HEK293 (cell line): ENCODE data around the gene MSI2.

Experiments used
- CTCF ChIA-PET: fragments of 350-600 bp; formaldehyde crosslinking; extraction: SDS; loops from one replicate; lab custom pipeline; 2021; ENCODE audit warnings: antibody characterized with exemption; lab: Yijun Ruan, JAX
- POLR2A ChIA-PET: fragments of 300-600 bp; formaldehyde crosslinking; extraction: SDS; loops from one replicate; lab custom pipeline; 2020; ENCODE audit warnings: antibody characterized with exemption, inconsistent platforms; lab: Yijun Ruan, JAX
- H3K27ac ChIP-seq: fragments of 200-500 bp; sonication (Bioruptor generic); 2 replicates; pipeline ENCODE4 v1.5.1; 2014; ENCODE audit warnings: low read depth, low read length, control low read depth, inconsistent platforms; ENCODE audit errors: extremely low read depth
- H3K36me3 ChIP-seq, 2 experiments: fragments of 200-500 bp in 1 of 2; sonication (Bioruptor generic) in 1 of 2; 1 replicate in 1 of 2; 2 replicates in 1 of 2; pipeline ENCODE4 v1.5.1; 2014 to 2017; ENCODE audit warnings: inconsistent platforms in 2 of 2, low read length in 2 of 2; ENCODE audit not compliant: control insufficient read depth in 2 of 2, insufficient read depth in 1 of 2
- H3K4me1 ChIP-seq: fragments of 200-500 bp; sonication (Bioruptor generic); 2 replicates; pipeline ENCODE4 v1.5.1; 2014; ENCODE audit warnings: mild to moderate bottlenecking, low read length, inconsistent platforms; ENCODE audit not compliant: control insufficient read depth, insufficient read depth
- H3K4me3 ChIP-seq: 2 replicates; pipeline ENCODE4 v1.5.1; 2011; ENCODE audit warnings: low read depth, mild to moderate bottlenecking, control low read depth, low read length, moderate library complexity
- H3K9me3 ChIP-seq: fragments of 200-500 bp; sonication (Bioruptor generic); 2 replicates; pipeline ENCODE4 v1.5.1; 2014; ENCODE audit warnings: low read depth, low read length, inconsistent platforms; ENCODE audit not compliant: control insufficient read depth, insufficient read depth
- BCL6B ChIP-seq: fragments of 450-650 bp; formaldehyde crosslinking; IDR thresholded peaks from 2 replicates; pipeline ENCODE4 v1.5.1; 2017; ENCODE audit warnings: missing biosample characterization, missing genetic modification characterization
- KLF1 ChIP-seq: fragments of 450-650 bp; formaldehyde crosslinking; IDR thresholded peaks from 2 replicates; pipeline ENCODE4 v1.5.1; 2016; ENCODE audit warnings: missing biosample characterization, missing genetic modification characterization
- KLF7 ChIP-seq: fragments of 450-650 bp; formaldehyde crosslinking; IDR thresholded peaks from 2 replicates; pipeline ENCODE4 v1.5.1; 2016; ENCODE audit warnings: missing biosample characterization, missing genetic modification characterization, borderline replicate concordance
- PRDM1 ChIP-seq: fragments of 450-650 bp; formaldehyde crosslinking; IDR thresholded peaks from 2 replicates; pipeline ENCODE4; 2016; ENCODE audit warnings: missing biosample characterization, missing genetic modification characterization
- REPIN1 ChIP-seq: fragments of 450-650 bp; formaldehyde crosslinking; IDR thresholded peaks from 2 replicates; pipeline ENCODE4 v1.5.1; 2017; ENCODE audit warnings: missing biosample characterization, missing genetic modification characterization, low read depth
- SP7 ChIP-seq: fragments of 450-650 bp; formaldehyde crosslinking; IDR thresholded peaks from 2 replicates; pipeline ENCODE4 v1.5.1; 2016; ENCODE audit warnings: missing biosample characterization, missing genetic modification characterization
- ZIC2 ChIP-seq: fragments of 450-650 bp; formaldehyde crosslinking; IDR thresholded peaks from 2 replicates; pipeline ENCODE4 v1.5.1; 2016; ENCODE audit warnings: missing biosample characterization, missing genetic modification characterization
- ZNF146 ChIP-seq: fragments of 450-650 bp; formaldehyde crosslinking; IDR thresholded peaks from 2 replicates; pipeline ENCODE4 v1.5.1; 2016; ENCODE audit warnings: missing biosample characterization, missing genetic modification characterization
- ZNF184 ChIP-seq: fragments of 450-650 bp; IDR thresholded peaks from 2 replicates; pipeline ENCODE4 v1.5.1; 2018; ENCODE audit warnings: missing biosample characterization, mild to moderate bottlenecking, missing genetic modification characterization
- ZNF202 ChIP-seq: fragments of 450-650 bp; formaldehyde crosslinking; IDR thresholded peaks from 2 replicates; pipeline ENCODE4 v1.5.1; 2016; ENCODE audit warnings: missing biosample characterization, missing genetic modification characterization, borderline replicate concordance
- ZNF248 ChIP-seq: fragments of 450-650 bp; formaldehyde crosslinking; IDR thresholded peaks from 2 replicates; pipeline ENCODE4 v1.5.1; 2017; ENCODE audit warnings: missing biosample characterization, missing genetic modification characterization
- ZNF37A ChIP-seq: fragments of 450-650 bp; IDR thresholded peaks from 2 replicates; pipeline ENCODE4 v1.5.1; 2018; ENCODE audit warnings: missing biosample characterization, missing genetic modification characterization
- ZNF423 ChIP-seq: fragments of 450-650 bp; formaldehyde crosslinking; IDR thresholded peaks from 2 replicates; pipeline ENCODE4 v1.5.1; 2016; ENCODE audit warnings: missing biosample characterization, missing genetic modification characterization
- ZNF510 ChIP-seq: fragments of 450-650 bp; formaldehyde crosslinking; IDR thresholded peaks from 2 replicates; pipeline ENCODE4 v1.5.1; 2018; ENCODE audit warnings: mild to moderate bottlenecking, missing genetic modification characterization, missing biosample characterization; ENCODE audit not compliant: insufficient replicate concordance
- ZNF530 ChIP-seq: fragments of 450-650 bp; formaldehyde crosslinking; IDR thresholded peaks from 2 replicates; pipeline ENCODE4 v1.5.1; 2016; ENCODE audit warnings: low read depth, missing biosample characterization, missing genetic modification characterization
- ZNF596 ChIP-seq: fragments of 450-650 bp; IDR thresholded peaks from 2 replicates; pipeline ENCODE4 v1.5.0; 2018; ENCODE audit warnings: missing biosample characterization, mild to moderate bottlenecking, missing genetic modification characterization, moderate library complexity
- ZNF670 ChIP-seq: fragments of 450-650 bp; formaldehyde crosslinking; IDR thresholded peaks from 2 replicates; pipeline ENCODE4 v1.5.1; 2016; ENCODE audit warnings: missing biosample characterization, missing genetic modification characterization, low read depth
- ZNF692 ChIP-seq: fragments of 450-650 bp; formaldehyde crosslinking; IDR thresholded peaks from 2 replicates; pipeline ENCODE4 v1.5.1; 2016; ENCODE audit warnings: missing biosample characterization, missing genetic modification characterization
- TF ChIP-seq, protein P1 (sequence below): fragments of 450-650 bp; formaldehyde crosslinking; IDR thresholded peaks from 2 replicates; pipeline ENCODE4 v1.5.1; 2016; ENCODE audit warnings: missing biosample characterization, missing genetic modification characterization
- TF ChIP-seq, protein P2 (sequence below): fragments of 450-650 bp; formaldehyde crosslinking; IDR thresholded peaks from 2 replicates; pipeline ENCODE4 v1.5.1; 2016; ENCODE audit warnings: missing biosample characterization, missing genetic modification characterization
- TF ChIP-seq, protein P3 (sequence below): fragments of 450-650 bp; formaldehyde crosslinking; IDR thresholded peaks from 2 replicates; pipeline ENCODE4 v1.5.1; 2016; ENCODE audit warnings: missing biosample characterization, missing genetic modification characterization

The MSI2 gene

GRCh38 chr17:57466017-57466471 lies 209.7 kb downstream of the MSI2 start:
- CTCF ChIA-PET = interaction anchor here (0.6 kb wide), 1 partner anchor 356 kb away, joined by 3 read pairs; no protein-coding TSS in a partner anchor
- POLR2A ChIA-PET = no interaction called here
- no peak overlapping the region for H3K27ac ChIP-seq

DNA sequence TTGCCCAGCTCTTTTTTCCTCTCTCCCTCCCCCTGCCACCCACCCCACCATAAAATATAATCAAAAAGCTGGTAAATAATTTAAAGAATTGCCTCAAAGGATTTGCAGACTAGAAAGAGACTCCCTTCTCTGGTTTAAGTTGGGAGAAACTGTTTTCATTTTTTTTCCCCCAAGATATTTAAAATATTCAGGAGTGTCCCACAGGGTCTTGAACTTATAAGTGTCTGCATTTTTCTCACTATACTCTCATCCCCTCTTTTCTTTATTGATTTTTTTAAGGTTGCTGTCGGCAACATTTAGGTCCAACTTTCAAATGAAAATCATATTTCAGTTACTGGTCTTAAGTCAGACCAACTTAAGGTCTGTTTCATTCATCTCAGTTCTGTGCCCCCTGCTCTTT lies 210.2 kb downstream of the MSI2 start:
- ChIA-PET CTCF (interaction anchor here (0.6 to 0.9 kb wide), 4 partner anchors 152 to 356 kb away, joined by 3 to 6 read pairs (median 4); no protein-coding TSS in a partner anchor), POLR2A (no interaction called here)
- TF ChIP-seq REPIN1 (no peak), ZNF596 (tag by site-specific recombination) (no peak), ZNF202 (tag by site-specific recombination) (no peak), ZNF37A (tag by site-specific recombination) (no peak), ZNF184 (tag by site-specific recombination) (no peak), KLF7 (tag by site-specific recombination) (no peak), ZNF530 (tag by site-specific recombination) (no peak), ZNF146 (tag by site-specific recombination) (no peak), ZNF692 (tag by site-specific recombination) (no peak), PRDM1 (tag by site-specific recombination) (no peak), ZNF248 (tag by site-specific recombination) (no peak), KLF1 (no peak), ZNF670 (tag by site-specific recombination) (no peak), ZNF423 (no peak), ZIC2 (tag by site-specific recombination) (no peak), ZNF510 (tag by site-specific recombination) (no peak), BCL6B (tag by site-specific recombination) (no peak)
- TF ChIP-seq, protein P1, sequence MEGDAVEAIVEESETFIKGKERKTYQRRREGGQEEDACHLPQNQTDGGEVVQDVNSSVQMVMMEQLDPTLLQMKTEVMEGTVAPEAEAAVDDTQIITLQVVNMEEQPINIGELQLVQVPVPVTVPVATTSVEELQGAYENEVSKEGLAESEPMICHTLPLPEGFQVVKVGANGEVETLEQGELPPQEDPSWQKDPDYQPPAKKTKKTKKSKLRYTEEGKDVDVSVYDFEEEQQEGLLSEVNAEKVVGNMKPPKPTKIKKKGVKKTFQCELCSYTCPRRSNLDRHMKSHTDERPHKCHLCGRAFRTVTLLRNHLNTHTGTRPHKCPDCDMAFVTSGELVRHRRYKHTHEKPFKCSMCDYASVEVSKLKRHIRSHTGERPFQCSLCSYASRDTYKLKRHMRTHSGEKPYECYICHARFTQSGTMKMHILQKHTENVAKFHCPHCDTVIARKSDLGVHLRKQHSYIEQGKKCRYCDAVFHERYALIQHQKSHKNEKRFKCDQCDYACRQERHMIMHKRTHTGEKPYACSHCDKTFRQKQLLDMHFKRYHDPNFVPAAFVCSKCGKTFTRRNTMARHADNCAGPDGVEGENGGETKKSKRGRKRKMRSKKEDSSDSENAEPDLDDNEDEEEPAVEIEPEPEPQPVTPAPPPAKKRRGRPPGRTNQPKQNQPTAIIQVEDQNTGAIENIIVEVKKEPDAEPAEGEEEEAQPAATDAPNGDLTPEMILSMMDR (tag by site-specific recombination) = no peak
- TF ChIP-seq, protein P2, sequence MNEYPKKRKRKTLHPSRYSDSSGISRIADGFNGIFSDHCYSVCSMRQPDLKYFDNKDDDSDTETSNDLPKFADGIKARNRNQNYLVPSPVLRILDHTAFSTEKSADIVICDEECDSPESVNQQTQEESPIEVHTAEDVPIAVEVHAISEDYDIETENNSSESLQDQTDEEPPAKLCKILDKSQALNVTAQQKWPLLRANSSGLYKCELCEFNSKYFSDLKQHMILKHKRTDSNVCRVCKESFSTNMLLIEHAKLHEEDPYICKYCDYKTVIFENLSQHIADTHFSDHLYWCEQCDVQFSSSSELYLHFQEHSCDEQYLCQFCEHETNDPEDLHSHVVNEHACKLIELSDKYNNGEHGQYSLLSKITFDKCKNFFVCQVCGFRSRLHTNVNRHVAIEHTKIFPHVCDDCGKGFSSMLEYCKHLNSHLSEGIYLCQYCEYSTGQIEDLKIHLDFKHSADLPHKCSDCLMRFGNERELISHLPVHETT = no peak
- Histone ChIP-seq H3K9me3 (no peaks in the 10 kb centered on the region), H3K4me1 (peaks cover 1% of the 10 kb centered on the region; the same call in 1 of the 2 replicates), H3K27ac (no peak overlapping the region), H3K4me3 (no peak overlapping the region), H3K36me3 (no peaks in the 10 kb centered on the region)

More at GRCh38 chr17:57466017-57466471, 209.7 kb downstream of the MSI2 start:
- Histone ChIP-seq H3K36me3 (no peaks in the 10 kb centered on the region), H3K4me3 (no peak overlapping the region), H3K4me1 (no peaks in the 10 kb centered on the region), H3K9me3 (no peaks in the 10 kb centered on the region)
- 0 out of 2 replicates have a peak, but pooled peaks have one; percentile 58 for TF ChIP-seq SP7
- TF ChIP-seq, protein P3, sequence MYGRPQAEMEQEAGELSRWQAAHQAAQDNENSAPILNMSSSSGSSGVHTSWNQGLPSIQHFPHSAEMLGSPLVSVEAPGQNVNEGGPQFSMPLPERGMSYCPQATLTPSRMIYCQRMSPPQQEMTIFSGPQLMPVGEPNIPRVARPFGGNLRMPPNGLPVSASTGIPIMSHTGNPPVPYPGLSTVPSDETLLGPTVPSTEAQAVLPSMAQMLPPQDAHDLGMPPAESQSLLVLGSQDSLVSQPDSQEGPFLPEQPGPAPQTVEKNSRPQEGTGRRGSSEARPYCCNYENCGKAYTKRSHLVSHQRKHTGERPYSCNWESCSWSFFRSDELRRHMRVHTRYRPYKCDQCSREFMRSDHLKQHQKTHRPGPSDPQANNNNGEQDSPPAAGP = no peak
